Heart right ventricle (tissue), 16 donors: ENCODE results near the gene UBE2F. TPM values are rescaled to one million over a fixed set of nuclear protein-coding genes. Genes with fewer than 3 reads are reported as not detected.

Experiments used
- ATAC-seq, 8 donors: fragments of 200-7000 bp; cut with Tn5 transposase; one replicate each; pipeline ENCODE4 v1.9.1; 2020; ENCODE audit warnings: mild to moderate bottlenecking in 8 of 8, moderate library complexity in 8 of 8, moderate number of reproducible peaks in 1 of 8
- DNase-seq, 2 donors: peaks; one replicate each; pipeline ENCODE4 v3.0.0-alpha.2; 2020
- H3K27ac ChIP-seq, 10 donors: fragments of 200-600 bp; sonication (generic) in 2 of 10; one replicate each; pipeline versions ENCODE4 v1.5.0 to v1.8.0; 2020 to 2022; ENCODE audit warnings: mild to moderate bottlenecking in 3 of 10
- H3K27me3 ChIP-seq, 7 donors: fragments of 200-600 bp; one replicate each; pipeline ENCODE4 v1.8.0; 2021 to 2022; ENCODE audit warnings: mild to moderate bottlenecking in 2 of 7
- H3K36me3 ChIP-seq, 9 donors: fragments of 200-600 bp; sonication (generic) in 1 of 9; one replicate each; pipeline versions ENCODE4 v1.5.0 to v1.8.0; 2020 to 2022; ENCODE audit warnings: mild to moderate bottlenecking in 2 of 9
- H3K4me1 ChIP-seq, 9 donors: fragments of 200-600 bp; sonication (generic) in 1 of 9; one replicate each; pipeline versions ENCODE4 v1.5.0 to v1.8.0; 2020 to 2022; ENCODE audit warnings: mild to moderate bottlenecking in 4 of 9
- H3K4me3 ChIP-seq, 10 donors: fragments of 200-600 bp; sonication (generic) in 2 of 10; one replicate each; pipeline versions ENCODE4 v1.5.0 to v1.8.0; 2020 to 2022; ENCODE audit warnings: mild to moderate bottlenecking in 7 of 10, moderate library complexity in 2 of 10
- H3K9me3 ChIP-seq, 11 donors: fragments of 200-600 bp in 10 of 11; sonication (generic) in 2 of 11; one replicate each; pipeline versions ENCODE4 v1.5.0 to v1.8.0; 2013 to 2022; ENCODE audit warnings: mild to moderate bottlenecking in 2 of 11, control low read depth in 1 of 11, moderate library complexity in 1 of 11
- CTCF ChIP-seq, 9 donors: fragments of 200-600 bp; sonication (generic) in 2 of 9; IDR thresholded peaks; one replicate each; pipeline versions ENCODE4 v1.5.0 to v1.8.0; 2021 to 2022; ENCODE audit warnings: antibody characterized with exemption in 9 of 9, mild to moderate bottlenecking in 5 of 9, moderate library complexity in 1 of 9
- WGBS, 2 donors: extraction: QIAGEN DNeasy Blood & Tissue Kit; methylation state at CpG; one replicate each; pipeline ENCODE4 v1.1.7; 2013; ENCODE audit warnings: inconsistent platforms in 1 of 2; 5-methylcytosine and 5-hydroxymethylcytosine counted together
- intact Hi-C, 10 donors: fragments of 100-400 bp; cut with DNase I; formaldehyde crosslinking; loops; one replicate each; pipeline versions ENCODE4 v1.11.1 to v1.14.2; 2022
- polyA plus RNA-seq, 2 donors: library from polyadenylated mRNA; stranded (reverse); fragments of 200-250 nt; gene quantifications; one replicate each; pipeline ENCODE4 v1.2.3, GENCODE V29; 2013
- total RNA-seq, 10 donors: library from RNA; stranded (reverse); fragmentation: NEBNext Ultra II Directional in 3 of 10; extraction: Animal tissue kit (Norgen Biotek cat#: 25700) in 3 of 10; gene quantifications; one replicate each; pipeline versions ENCODE4 v1.2.1 to v1.2.4, GENCODE V29; 2021 to 2023
- donor health status: Arrhythmogenic right ventricular cardiomyopathy.
- donor health status: ischemic (EF 13 %, LVEDD 7.1; RV severe dilation, severe dysfunction).
- donor health status: healthy with polysubstance abuse.
- donor health status: DM: no; HTN: yes; CAD: no.
- donor health status: DM: no; HTN: no; CAD: no.
- donor health status: ischemic (EF 25% LVEDD 6.9; RV normal size, moderate dysfunction).
- donor health status: ischemic (EF 25% LVEDD 5.7; RV mildly dilated, moderate dysfunction).
- donor health status: healthy.
- donor health status: DM: yes; HTN: yes; CAD: no.
- donor health status: Ischemic cardiomyopathy.
- donor health status: ischemic (EF 35%, LVEDD 5.7; RV mildly dilated, moderate dysfunction).
- donor health status: nonischemic (EF 11% LVEDD 7.7; RV severe dilation, severe dysfunction).
- donor health status: DM: yes; HTN: yes; CAD: no.
- donor health status: PGD.
- donor health status: ischemic (EF 29% LVEDD 5.4; RV normal size, mild dysfunction).
- donor health status: nonischemic (EF 23%, LVEDD 6.1; RV moderate dilation, normal function).

The UBE2F gene
- total and polyA plus RNA-seq, 12 donors: 43.5 to 82.2 (median 63.7) TPM

GRCh38 chr2:238039151-238039550, 72.3 kb downstream of the UBE2F start:
- no peak overlapping the region for H3K4me3 ChIP-seq
- H3K27me3 ChIP-seq: no peaks in the 10 kb centered on the region
- 86 to 89% methylated on average over 6 of the region's 6 CpGs for WGBS, 2 donors
- DNase-seq (no peak), ATAC-seq (no peak)
- H3K27ac ChIP-seq: no peak overlapping the region
- TF ChIP-seq CTCF (IDR thresholded peaks at IDR 0.05): no peak
- no peaks in the 10 kb centered on the region for H3K9me3 ChIP-seq
- H3K36me3 ChIP-seq: peaks cover 0 to 98% (median 34%) of the 10 kb centered on the region in 9 donors
- peaks cover 0 to 7% (median 0%) of the 10 kb centered on the region in 9 donors for H3K4me1 ChIP-seq
- intact Hi-C loops: no loop called here

- Histone ChIP-seq H3K4me1 (peaks cover 0 to 7% (median 0%) of the 10 kb centered on the region in 9 donors), H3K9me3 (no peaks in the 10 kb centered on the region), H3K27ac (no peak overlapping the region), H3K4me3 (no peak overlapping the region), H3K36me3 (peaks cover 0 to 99% (median 36%) of the 10 kb centered on the region in 9 donors), H3K27me3 (no peaks in the 10 kb centered on the region)
- 97% methylated on average over 11 of the region's 11 CpGs for WGBS, 2 donors
- no peak for ATAC-seq
- intact Hi-C loops: no loop called here
- TF ChIP-seq CTCF (IDR thresholded peaks at IDR 0.05): no peak
- no peak for DNase-seq
These were observed 73.2 kb downstream of the UBE2F start for GRCh38 chr2:238039985-238040384.

- TF ChIP-seq CTCF (IDR thresholded peaks at IDR 0.05): no peak
- no peak for ATAC-seq
- intact Hi-C loops: no loop called here
These were observed 74.1 kb downstream of the UBE2F start for GRCh38 chr2:238040918-238041317.

GRCh38 chr2:238042090-238042489, 75.3 kb downstream of the UBE2F start:
- ATAC-seq (no peak), DNase-seq (no peak)
- Histone ChIP-seq H3K9me3 (no peaks in the 10 kb centered on the region), H3K27me3 (no peaks in the 10 kb centered on the region), H3K4me3 (no peak overlapping the region), H3K4me1 (peaks cover 0 to 7% (median 0%) of the 10 kb centered on the region in 9 donors), H3K27ac (no peak overlapping the region), H3K36me3 (peaks cover 0 to 96% (median 32%) of the 10 kb centered on the region in 9 donors)
- no peak for TF ChIP-seq CTCF (IDR thresholded peaks at IDR 0.05)
- intact Hi-C loops: no loop called here
- WGBS, 2 donors: 93 to 96% methylated on average over 5 of the region's 5 CpGs

More at GRCh38 chr2:238040918-238041317, 74.1 kb downstream of the UBE2F start:
- Histone ChIP-seq H3K4me3 (no peak overlapping the region), H3K27ac (no peak overlapping the region), H3K36me3 (peaks cover 0 to 99% (median 36%) of the 10 kb centered on the region in 9 donors), H3K9me3 (no peaks in the 10 kb centered on the region), H3K27me3 (no peaks in the 10 kb centered on the region), H3K4me1 (peaks cover 0 to 7% (median 0%) of the 10 kb centered on the region in 9 donors)
- WGBS, 2 donors: 90 to 92% methylated on average over 9 of the region's 9 CpGs
- no peak for DNase-seq
